WTC11 (cell line): ENCODE results near the gene MAPK12. TPM values are rescaled to one million over a fixed set of nuclear protein-coding genes. Genes with fewer than 3 reads are reported as not detected.

ENCODE experiments used
- ATAC-seq: fragments of 200-7000 bp; cut with Tn5 transposase; 2 replicates; pipeline ENCODE4 v1.10.0; 2021; ENCODE audit warnings: mild to moderate bottlenecking, moderate library complexity
- CTCF ChIA-PET: fragments of 300-600 bp; sonication (Branson Sonifier 250); formaldehyde crosslinking; loops from one replicate; lab custom pipeline; 2021; ENCODE audit warnings: antibody characterized with exemption; lab: Charles Lee
- POLR2A ChIA-PET: fragments of 350-600 bp; sonication (Branson Sonifier 250); formaldehyde crosslinking; loops from one replicate; lab custom pipeline; 2021; ENCODE audit warnings: antibody characterized with exemption; lab: Charles Lee
- DNase-seq: peaks from one replicate; pipeline ENCODE4 v3.0.0; 2021; ENCODE audit warnings: low spot score
- H3K27ac Mint-ChIP-seq: 2 replicates; pipeline ENCODE4 v1.8.0; 2021; ENCODE audit warnings: mixed read lengths
- H3K27me3 Mint-ChIP-seq: 2 replicates; pipeline ENCODE4 v1.8.0; 2021; ENCODE audit warnings: low read depth, mild to moderate bottlenecking, moderate library complexity, mixed read lengths
- H3K36me3 Mint-ChIP-seq: 2 replicates; pipeline ENCODE4 v1.8.0; 2021; ENCODE audit warnings: mixed read lengths
- H3K4me1 Mint-ChIP-seq: 2 replicates; pipeline ENCODE4 v1.8.0; 2022; ENCODE audit warnings: mixed read lengths
- H3K4me3 Mint-ChIP-seq: 2 replicates; pipeline ENCODE4 v1.8.0; 2021; ENCODE audit warnings: mild to moderate bottlenecking, moderate library complexity, mixed read lengths
- H3K9me3 Mint-ChIP-seq: 2 replicates; pipeline ENCODE4 v1.8.0; 2021; ENCODE audit warnings: mixed read lengths
- CREB1 ChIP-seq: sonication (generic); formaldehyde crosslinking; IDR thresholded peaks from 2 replicates; pipeline ENCODE4 v1.8.0; 2023; ENCODE audit warnings: mild to moderate bottlenecking, missing genetic modification reagents
- ELF4 ChIP-seq: sonication (generic); formaldehyde crosslinking; IDR thresholded peaks from 2 replicates; pipeline ENCODE4 v1.8.1; 2022; ENCODE audit warnings: low read depth, mild to moderate bottlenecking, moderate library complexity, missing genetic modification reagents
- EMX1 ChIP-seq: fragments of 250-450 bp; sonication (Bioruptor Pico); IDR thresholded peaks from 2 replicates; pipeline ENCODE4 v1.8.0; 2021; ENCODE audit warnings: mild to moderate bottlenecking
- ESRRA ChIP-seq: sonication (generic); formaldehyde crosslinking; IDR thresholded peaks from 2 replicates; pipeline ENCODE4 v1.8.1; 2022; ENCODE audit warnings: mild to moderate bottlenecking, missing genetic modification reagents, borderline replicate concordance
- GABPB1 ChIP-seq: sonication (generic); formaldehyde crosslinking; IDR thresholded peaks from 2 replicates; pipeline ENCODE4 v1.8.1; 2023; ENCODE audit warnings: mild to moderate bottlenecking, missing genetic modification reagents
- GRHL2 ChIP-seq: fragments of 250-450 bp; sonication (Bioruptor Pico); IDR thresholded peaks from 2 replicates; pipeline ENCODE4 v1.8.0; 2022; ENCODE audit warnings: mild to moderate bottlenecking, moderate library complexity; ENCODE audit not compliant: insufficient replicate concordance, severe bottlenecking
- IRF2 ChIP-seq: sonication (generic); formaldehyde crosslinking; IDR thresholded peaks from 2 replicates; pipeline ENCODE4 v1.8.0; 2022; ENCODE audit warnings: low read depth, missing genetic modification reagents, borderline replicate concordance
- NFATC4 ChIP-seq: fragments of 250-450 bp; sonication (Bioruptor Pico); IDR thresholded peaks from 2 replicates; pipeline ENCODE4 v1.9.0; 2021; ENCODE audit warnings: mild to moderate bottlenecking
- NR1H2 ChIP-seq: sonication (generic); formaldehyde crosslinking; IDR thresholded peaks from 2 replicates; pipeline ENCODE4 v1.9.0; 2021; ENCODE audit warnings: mild to moderate bottlenecking, moderate library complexity, missing genetic modification reagents
- PRRX2 ChIP-seq: fragments of 250-450 bp; sonication (Bioruptor Pico); IDR thresholded peaks from 2 replicates; pipeline ENCODE4 v1.8.0; 2021; ENCODE audit warnings: mild to moderate bottlenecking
- SP1 ChIP-seq: sonication (generic); formaldehyde crosslinking; conservative IDR thresholded peaks from 2 replicates; pipeline ENCODE4 v1.8.1; 2022; ENCODE audit warnings: missing genetic modification reagents
- ZNF138 ChIP-seq: sonication (generic); formaldehyde crosslinking; conservative IDR thresholded peaks from 2 replicates; pipeline ENCODE4 v1.8.1; 2022; ENCODE audit warnings: mild to moderate bottlenecking, moderate library complexity, missing genetic modification reagents
- ZNF219 ChIP-seq: sonication (generic); formaldehyde crosslinking; IDR thresholded peaks from 2 replicates; pipeline ENCODE4 v1.8.0; 2023; ENCODE audit warnings: missing genetic modification reagents, mild to moderate bottlenecking, borderline replicate concordance
- ZNF263 ChIP-seq: sonication (generic); formaldehyde crosslinking; IDR thresholded peaks from 2 replicates; pipeline ENCODE4 v1.8.1; 2022; ENCODE audit warnings: low read depth, mild to moderate bottlenecking, moderate library complexity, missing genetic modification reagents
- ZNF416 ChIP-seq: fragments of 250-450 bp; sonication (Bioruptor Pico); IDR thresholded peaks from 2 replicates; pipeline ENCODE4 v1.9.0; 2021; ENCODE audit warnings: mild to moderate bottlenecking, inconsistent platforms
- total RNA-seq: library from RNA; stranded (reverse); gene quantifications from 3 replicates; pipeline ENCODE4 v1.2.3, GENCODE V29; 2021
- TF ChIP-seq, protein P1 (sequence below): sonication (generic); formaldehyde crosslinking; IDR thresholded peaks from 2 replicates; pipeline ENCODE4 v1.8.1; 2023; ENCODE audit warnings: mild to moderate bottlenecking, moderate library complexity, missing genetic modification reagents
- TF ChIP-seq, protein P2 (sequence below): fragments of 250-450 bp; sonication (Bioruptor Pico); IDR thresholded peaks from 2 replicates; pipeline ENCODE4 v1.9.0; 2021; ENCODE audit warnings: mild to moderate bottlenecking, borderline replicate concordance
- TF ChIP-seq, protein P3 (sequence below): sonication (generic); formaldehyde crosslinking; IDR thresholded peaks from 2 replicates; pipeline ENCODE4 v1.8.0; 2023; ENCODE audit warnings: missing genetic modification reagents, mild to moderate bottlenecking, borderline replicate concordance

The MAPK12 gene
- total RNA-seq, 1 experiment from 2014 or later: 31.0 TPM

DNA sequence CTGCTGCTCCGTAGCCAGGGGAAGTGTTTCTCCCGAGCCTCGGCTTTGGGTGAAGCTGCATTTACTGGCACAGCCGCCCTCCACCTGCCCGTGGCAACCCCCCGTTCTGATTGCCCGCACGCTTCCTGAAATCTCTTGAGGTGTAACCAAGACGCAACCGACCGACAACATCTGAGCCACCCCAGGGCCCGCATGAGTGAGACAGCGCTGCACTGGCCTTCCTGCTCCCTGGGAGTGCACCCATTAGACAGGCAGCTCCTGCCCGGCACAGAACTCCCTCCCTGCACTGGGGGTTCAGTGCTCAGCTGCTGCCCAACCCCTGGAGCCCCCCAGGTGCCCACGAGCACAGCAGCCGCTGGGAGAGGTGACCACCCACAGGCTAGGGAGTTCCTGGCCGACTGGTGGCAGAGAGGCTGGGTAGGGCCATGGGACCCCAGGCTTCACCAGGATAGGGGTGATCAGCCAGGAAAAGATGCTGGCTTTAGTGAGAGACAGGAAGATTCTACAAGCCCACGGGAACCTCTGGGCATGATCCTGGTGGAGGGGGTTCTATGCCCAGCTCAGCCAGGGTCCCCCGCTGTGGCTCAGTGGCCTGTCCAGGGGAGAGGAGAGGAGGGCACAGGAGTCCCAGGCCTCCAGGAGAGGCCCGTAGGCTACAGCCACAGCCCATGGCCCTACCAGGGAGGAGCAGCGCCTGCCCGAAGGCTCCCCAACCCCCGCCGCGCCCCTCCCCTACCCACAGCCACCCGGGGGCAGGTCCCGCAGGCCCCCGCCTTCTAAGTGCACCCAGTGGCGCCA, 31.4 kb upstream of the MAPK12 start:
- no peaks in the 10 kb centered on the region for H3K27me3 Mint-ChIP-seq
- DNase-seq (no peak), ATAC-seq (peak; percentile 13)
- H3K4me1 Mint-ChIP-seq: peaks cover 20% of the 10 kb centered on the region
- no peaks in the 10 kb centered on the region for H3K9me3 Mint-ChIP-seq
- CTCF ChIA-PET: interaction anchor here (0.7 to 3.3 kb wide), 10 partner anchors 10 to 263 kb away, joined by 3 to 41 read pairs (median 10); partner anchors contain the start of genes DENND6B, HDAC10, LMF2 and MAPK12
- TF ChIP-seq, protein P1, sequence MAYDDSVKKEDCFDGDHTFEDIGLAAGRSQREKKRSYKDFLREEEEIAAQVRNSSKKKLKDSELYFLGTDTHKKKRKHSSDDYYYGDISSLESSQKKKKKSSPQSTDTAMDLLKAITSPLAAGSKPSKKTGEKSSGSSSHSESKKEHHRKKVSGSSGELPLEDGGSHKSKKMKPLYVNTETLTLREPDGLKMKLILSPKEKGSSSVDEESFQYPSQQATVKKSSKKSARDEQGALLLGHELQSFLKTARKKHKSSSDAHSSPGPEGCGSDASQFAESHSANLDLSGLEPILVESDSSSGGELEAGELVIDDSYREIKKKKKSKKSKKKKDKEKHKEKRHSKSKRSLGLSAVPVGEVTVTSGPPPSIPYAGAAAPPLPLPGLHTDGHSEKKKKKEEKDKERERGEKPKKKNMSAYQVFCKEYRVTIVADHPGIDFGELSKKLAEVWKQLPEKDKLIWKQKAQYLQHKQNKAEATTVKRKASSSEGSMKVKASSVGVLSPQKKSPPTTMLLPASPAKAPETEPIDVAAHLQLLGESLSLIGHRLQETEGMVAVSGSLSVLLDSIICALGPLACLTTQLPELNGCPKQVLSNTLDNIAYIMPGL (CRISPR knock-in tag): peak; percentile 3; the same call in 1 of the 2 replicates
- no peak for TF ChIP-seq NR1H2 (CRISPR knock-in tag)
- H3K27ac Mint-ChIP-seq: peak overlapping the region; percentile 91
- POLR2A ChIA-PET: interaction anchor here (0.6 to 2.0 kb wide), 6 partner anchors 10 to 48 kb away, joined by 3 to 10 read pairs (median 4); partner anchors contain the start of gene PLXNB2
- no peaks in the 10 kb centered on the region; the same call in 1 of the 2 replicates for H3K36me3 Mint-ChIP-seq
- peak overlapping the region; percentile 42 for H3K4me3 Mint-ChIP-seq

DNA sequence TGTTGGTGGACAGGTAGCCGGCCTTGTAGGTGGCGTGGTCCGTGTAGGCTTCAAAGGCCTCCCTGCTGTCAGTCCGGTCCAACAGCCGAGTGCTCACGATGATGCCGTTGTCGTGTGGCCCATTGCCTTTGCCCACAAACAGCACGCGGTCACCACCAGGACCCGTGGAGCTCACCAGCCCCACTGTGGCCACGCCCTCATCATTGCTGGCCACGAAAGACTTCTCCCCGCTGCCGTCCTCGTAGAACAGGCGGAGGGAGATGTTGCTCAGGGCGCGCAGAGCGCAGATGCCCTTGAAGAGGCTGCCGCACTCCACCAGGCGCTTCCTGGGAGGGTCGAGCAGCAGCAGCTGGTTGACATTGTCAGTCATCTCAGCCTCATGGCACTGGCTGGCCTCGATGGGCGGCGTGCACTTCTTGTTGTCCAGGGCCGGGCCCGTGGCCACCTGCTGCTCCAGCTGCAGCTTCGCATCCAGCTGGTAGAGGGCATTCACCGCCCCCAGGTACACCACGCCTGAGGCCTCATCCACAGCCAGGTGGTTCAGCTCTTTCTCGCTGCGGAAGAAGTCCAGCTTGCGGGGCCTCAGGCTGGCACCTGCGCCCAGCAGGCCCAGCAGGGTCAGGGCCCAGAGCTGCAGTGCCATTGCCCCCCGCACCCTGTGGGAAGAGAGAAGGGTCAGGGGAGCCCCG, 28.6 kb upstream of the MAPK12 start:
- TF ChIP-seq ZNF219 (CRISPR knock-in tag) (no peak), PRRX2 (CRISPR knock-in tag) (no peak), GRHL2 (CRISPR knock-in tag) (no peak), ZNF416 (CRISPR knock-in tag) (no peak), ZNF138 (no peak), ESRRA (CRISPR knock-in tag) (no peak), ELF4 (CRISPR knock-in tag) (no peak), IRF2 (no peak), SP1 (CRISPR knock-in tag) (no peak), CREB1 (CRISPR knock-in tag) (no peak), EMX1 (CRISPR knock-in tag) (no peak), NFATC4 (CRISPR knock-in tag) (no peak), GABPB1 (no peak), ZNF263 (CRISPR knock-in tag) (no peak)
- TF ChIP-seq, protein P2, sequence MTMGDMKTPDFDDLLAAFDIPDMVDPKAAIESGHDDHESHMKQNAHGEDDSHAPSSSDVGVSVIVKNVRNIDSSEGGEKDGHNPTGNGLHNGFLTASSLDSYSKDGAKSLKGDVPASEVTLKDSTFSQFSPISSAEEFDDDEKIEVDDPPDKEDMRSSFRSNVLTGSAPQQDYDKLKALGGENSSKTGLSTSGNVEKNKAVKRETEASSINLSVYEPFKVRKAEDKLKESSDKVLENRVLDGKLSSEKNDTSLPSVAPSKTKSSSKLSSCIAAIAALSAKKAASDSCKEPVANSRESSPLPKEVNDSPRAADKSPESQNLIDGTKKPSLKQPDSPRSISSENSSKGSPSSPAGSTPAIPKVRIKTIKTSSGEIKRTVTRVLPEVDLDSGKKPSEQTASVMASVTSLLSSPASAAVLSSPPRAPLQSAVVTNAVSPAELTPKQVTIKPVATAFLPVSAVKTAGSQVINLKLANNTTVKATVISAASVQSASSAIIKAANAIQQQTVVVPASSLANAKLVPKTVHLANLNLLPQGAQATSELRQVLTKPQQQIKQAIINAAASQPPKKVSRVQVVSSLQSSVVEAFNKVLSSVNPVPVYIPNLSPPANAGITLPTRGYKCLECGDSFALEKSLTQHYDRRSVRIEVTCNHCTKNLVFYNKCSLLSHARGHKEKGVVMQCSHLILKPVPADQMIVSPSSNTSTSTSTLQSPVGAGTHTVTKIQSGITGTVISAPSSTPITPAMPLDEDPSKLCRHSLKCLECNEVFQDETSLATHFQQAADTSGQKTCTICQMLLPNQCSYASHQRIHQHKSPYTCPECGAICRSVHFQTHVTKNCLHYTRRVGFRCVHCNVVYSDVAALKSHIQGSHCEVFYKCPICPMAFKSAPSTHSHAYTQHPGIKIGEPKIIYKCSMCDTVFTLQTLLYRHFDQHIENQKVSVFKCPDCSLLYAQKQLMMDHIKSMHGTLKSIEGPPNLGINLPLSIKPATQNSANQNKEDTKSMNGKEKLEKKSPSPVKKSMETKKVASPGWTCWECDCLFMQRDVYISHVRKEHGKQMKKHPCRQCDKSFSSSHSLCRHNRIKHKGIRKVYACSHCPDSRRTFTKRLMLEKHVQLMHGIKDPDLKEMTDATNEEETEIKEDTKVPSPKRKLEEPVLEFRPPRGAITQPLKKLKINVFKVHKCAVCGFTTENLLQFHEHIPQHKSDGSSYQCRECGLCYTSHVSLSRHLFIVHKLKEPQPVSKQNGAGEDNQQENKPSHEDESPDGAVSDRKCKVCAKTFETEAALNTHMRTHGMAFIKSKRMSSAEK (CRISPR knock-in tag): no peak
- TF ChIP-seq, protein P3, sequence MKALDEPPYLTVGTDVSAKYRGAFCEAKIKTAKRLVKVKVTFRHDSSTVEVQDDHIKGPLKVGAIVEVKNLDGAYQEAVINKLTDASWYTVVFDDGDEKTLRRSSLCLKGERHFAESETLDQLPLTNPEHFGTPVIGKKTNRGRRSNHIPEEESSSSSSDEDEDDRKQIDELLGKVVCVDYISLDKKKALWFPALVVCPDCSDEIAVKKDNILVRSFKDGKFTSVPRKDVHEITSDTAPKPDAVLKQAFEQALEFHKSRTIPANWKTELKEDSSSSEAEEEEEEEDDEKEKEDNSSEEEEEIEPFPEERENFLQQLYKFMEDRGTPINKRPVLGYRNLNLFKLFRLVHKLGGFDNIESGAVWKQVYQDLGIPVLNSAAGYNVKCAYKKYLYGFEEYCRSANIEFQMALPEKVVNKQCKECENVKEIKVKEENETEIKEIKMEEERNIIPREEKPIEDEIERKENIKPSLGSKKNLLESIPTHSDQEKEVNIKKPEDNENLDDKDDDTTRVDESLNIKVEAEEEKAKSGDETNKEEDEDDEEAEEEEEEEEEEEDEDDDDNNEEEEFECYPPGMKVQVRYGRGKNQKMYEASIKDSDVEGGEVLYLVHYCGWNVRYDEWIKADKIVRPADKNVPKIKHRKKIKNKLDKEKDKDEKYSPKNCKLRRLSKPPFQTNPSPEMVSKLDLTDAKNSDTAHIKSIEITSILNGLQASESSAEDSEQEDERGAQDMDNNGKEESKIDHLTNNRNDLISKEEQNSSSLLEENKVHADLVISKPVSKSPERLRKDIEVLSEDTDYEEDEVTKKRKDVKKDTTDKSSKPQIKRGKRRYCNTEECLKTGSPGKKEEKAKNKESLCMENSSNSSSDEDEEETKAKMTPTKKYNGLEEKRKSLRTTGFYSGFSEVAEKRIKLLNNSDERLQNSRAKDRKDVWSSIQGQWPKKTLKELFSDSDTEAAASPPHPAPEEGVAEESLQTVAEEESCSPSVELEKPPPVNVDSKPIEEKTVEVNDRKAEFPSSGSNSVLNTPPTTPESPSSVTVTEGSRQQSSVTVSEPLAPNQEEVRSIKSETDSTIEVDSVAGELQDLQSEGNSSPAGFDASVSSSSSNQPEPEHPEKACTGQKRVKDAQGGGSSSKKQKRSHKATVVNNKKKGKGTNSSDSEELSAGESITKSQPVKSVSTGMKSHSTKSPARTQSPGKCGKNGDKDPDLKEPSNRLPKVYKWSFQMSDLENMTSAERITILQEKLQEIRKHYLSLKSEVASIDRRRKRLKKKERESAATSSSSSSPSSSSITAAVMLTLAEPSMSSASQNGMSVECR (CRISPR knock-in tag): no peak
- TF ChIP-seq, all 79 proteins: peak for 0
- Mint-ChIP-seq H3K9me3 (no peaks in the 10 kb centered on the region), H3K27me3 (no peaks in the 10 kb centered on the region), H3K4me1 (peaks cover 12% of the 10 kb centered on the region), H3K27ac (no peak overlapping the region), H3K4me3 (no peak overlapping the region), H3K36me3 (peaks cover 4% of the 10 kb centered on the region; the same call in 1 of the 2 replicates)
- ChIA-PET POLR2A (no interaction called here), CTCF (interaction anchor here (0.5 to 1.7 kb wide), 4 partner anchors 14 to 37 kb away, joined by 3 to 7 read pairs (median 3); no protein-coding TSS in a partner anchor)
- ATAC-seq (no peak), DNase-seq (no peak)
